Gastrocnemius medialis (tissue), 4 donors: Measurements from ENCODE around the gene GCKR. TPM values are rescaled to one million over a fixed set of nuclear protein-coding genes. Genes with fewer than 3 reads are reported as not detected.

Experiments used
- ATAC-seq, 2 donors: fragments of 150-250 bp; one replicate each; pipeline ENCODE4 v1.9.1; 2016
- DNase-seq, 2 donors: peaks; one replicate each; pipeline ENCODE4 v3.0.0-alpha.2; 2019
- H3K27ac ChIP-seq, 4 donors: fragments of 200-600 bp; sonication (generic); 1 replicate in 1 of 4; 2 replicates in 3 of 4; pipeline ENCODE4 v1.5.1; 2016 to 2018; ENCODE audit warnings: mild to moderate bottlenecking in 2 of 4, moderate library complexity in 1 of 4
- H3K27me3 ChIP-seq, 3 donors: fragments of 200-600 bp; sonication (generic) in 2 of 3; 1 replicate in 1 of 3; 2 replicates in 2 of 3; pipeline versions ENCODE4 v1.5.1 to v1.6.0; 2016 to 2019; ENCODE audit warnings: mild to moderate bottlenecking in 1 of 3, moderate library complexity in 1 of 3
- H3K36me3 ChIP-seq, 2 donors: fragments of 200-600 bp; sonication (generic) in 1 of 2; one replicate each; pipeline ENCODE4 v1.5.1; 2017 to 2018
- H3K4me1 ChIP-seq, 2 donors: fragments of 200-600 bp; sonication (generic) in 1 of 2; one replicate each; pipeline ENCODE4 v1.5.1; 2016 to 2017; ENCODE audit warnings: mild to moderate bottlenecking in 2 of 2
- H3K4me3 ChIP-seq, 4 donors: fragments of 200-600 bp; sonication (generic) in 3 of 4; 1 replicate in 1 of 4; 2 replicates in 3 of 4; pipeline ENCODE4 v1.5.1; 2016 to 2019; ENCODE audit warnings: mild to moderate bottlenecking in 2 of 4
- H3K9me3 ChIP-seq, 3 donors: fragments of 200-600 bp; sonication (generic) in 2 of 3; 1 replicate in 1 of 3; 2 replicates in 2 of 3; pipeline ENCODE4 v1.5.1; 2016 to 2019
- POLR2A ChIP-seq, 2 donors: fragments of 450-650 bp; IDR thresholded peaks; one replicate each; pipeline ENCODE4 v1.6.1; 2017; ENCODE audit warnings: antibody characterized with exemption in 2 of 2, mild to moderate bottlenecking in 2 of 2, moderate library complexity in 2 of 2
- in situ Hi-C, 4 donors: fragments of 200-750 bp; cut with MboI; loops; one replicate each; pipeline versions ENCODE4 v1.15.0 to v1.8.0; 2017; ENCODE audit warnings: low sequenced_read_pairs in 4 of 4
- intact Hi-C: fragments of 100-400 bp; cut with DNase I; formaldehyde crosslinking; loops from one replicate; pipeline ENCODE4 v1.15.1; 2023; ENCODE audit warnings: low total_unique reads
- total RNA-seq, 4 donors: library from RNA; depleted of rRNA; stranded (reverse); fragments of >200 nt; gene quantifications; one replicate each; pipeline versions ENCODE4 v1.1.0 to v1.2.3, GENCODE V29; 2016
- TF ChIP-seq, protein P1 (sequence below), 5 experiments: fragments of 450-650 bp in 3 of 5; fragments of 200-600 bp in 2 of 5; sonication (generic) in 2 of 5; IDR thresholded peaks in 4 of 5; conservative IDR thresholded peaks in 1 of 5; 1 replicate in 4 of 5; 2 replicates in 1 of 5; pipeline ENCODE4 v1.5.1; 2016 to 2019; ENCODE audit warnings: antibody characterized with exemption in 5 of 5, mild to moderate bottlenecking in 3 of 5, moderate library complexity in 3 of 5

GCKR gene
- total RNA-seq, 4 donors from 2014 or later = 0.40 TPM; not detected in 3

DNA sequence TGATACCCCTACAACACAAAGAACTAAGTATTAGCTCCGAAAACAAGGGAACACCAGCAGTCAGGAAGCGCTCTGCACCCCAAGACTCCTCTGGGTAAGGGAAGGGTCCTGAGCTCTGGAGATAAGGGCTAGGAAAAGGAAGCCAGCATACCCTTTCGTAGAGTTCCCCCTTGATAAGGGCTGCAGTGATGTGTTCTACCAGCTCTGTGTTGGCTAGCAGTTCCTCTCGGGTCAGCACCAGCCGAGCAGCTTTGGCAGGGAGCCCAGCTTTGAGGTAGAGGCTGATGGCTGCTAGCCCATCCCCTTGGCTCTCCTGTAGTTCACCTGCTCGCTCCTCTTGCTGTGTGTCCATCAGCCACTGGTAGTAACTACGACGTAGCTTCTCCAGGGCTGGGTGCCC lies 35.5 kb upstream of the GCKR start:
- H3K27me3 ChIP-seq = no peaks in the 10 kb centered on the region
- in situ Hi-C loops = loop anchor here in 1 of 4 donors (25.0 kb wide), 1 partner anchor 176 kb away; the partner anchor contains the start of genes CCDC121 and GPN1
- no peak for TF ChIP-seq POLR2A (IDR thresholded peaks at IDR 0.05)
- TF ChIP-seq, protein P1, sequence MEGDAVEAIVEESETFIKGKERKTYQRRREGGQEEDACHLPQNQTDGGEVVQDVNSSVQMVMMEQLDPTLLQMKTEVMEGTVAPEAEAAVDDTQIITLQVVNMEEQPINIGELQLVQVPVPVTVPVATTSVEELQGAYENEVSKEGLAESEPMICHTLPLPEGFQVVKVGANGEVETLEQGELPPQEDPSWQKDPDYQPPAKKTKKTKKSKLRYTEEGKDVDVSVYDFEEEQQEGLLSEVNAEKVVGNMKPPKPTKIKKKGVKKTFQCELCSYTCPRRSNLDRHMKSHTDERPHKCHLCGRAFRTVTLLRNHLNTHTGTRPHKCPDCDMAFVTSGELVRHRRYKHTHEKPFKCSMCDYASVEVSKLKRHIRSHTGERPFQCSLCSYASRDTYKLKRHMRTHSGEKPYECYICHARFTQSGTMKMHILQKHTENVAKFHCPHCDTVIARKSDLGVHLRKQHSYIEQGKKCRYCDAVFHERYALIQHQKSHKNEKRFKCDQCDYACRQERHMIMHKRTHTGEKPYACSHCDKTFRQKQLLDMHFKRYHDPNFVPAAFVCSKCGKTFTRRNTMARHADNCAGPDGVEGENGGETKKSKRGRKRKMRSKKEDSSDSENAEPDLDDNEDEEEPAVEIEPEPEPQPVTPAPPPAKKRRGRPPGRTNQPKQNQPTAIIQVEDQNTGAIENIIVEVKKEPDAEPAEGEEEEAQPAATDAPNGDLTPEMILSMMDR (IDR thresholded peaks at IDR 0.05 in 4 of 5, conservative IDR thresholded peaks at IDR 0.05 in 1 of 5) = no peak
- no peak overlapping the region for H3K4me3 ChIP-seq
- H3K36me3 ChIP-seq = peaks cover 0 to 43% of the 10 kb centered on the region in 2 donors
- H3K4me1 ChIP-seq = no peaks in the 10 kb centered on the region
- peak in 1 of 2 donors; percentile 40 for DNase-seq
- ATAC-seq = no peak
- no peak overlapping the region for H3K27ac ChIP-seq
- no peaks in the 10 kb centered on the region for H3K9me3 ChIP-seq
- intact Hi-C loops = loop anchor here (10.0 kb wide), 1 partner anchor 64 kb away; no protein-coding TSS in a partner anchor

DNA sequence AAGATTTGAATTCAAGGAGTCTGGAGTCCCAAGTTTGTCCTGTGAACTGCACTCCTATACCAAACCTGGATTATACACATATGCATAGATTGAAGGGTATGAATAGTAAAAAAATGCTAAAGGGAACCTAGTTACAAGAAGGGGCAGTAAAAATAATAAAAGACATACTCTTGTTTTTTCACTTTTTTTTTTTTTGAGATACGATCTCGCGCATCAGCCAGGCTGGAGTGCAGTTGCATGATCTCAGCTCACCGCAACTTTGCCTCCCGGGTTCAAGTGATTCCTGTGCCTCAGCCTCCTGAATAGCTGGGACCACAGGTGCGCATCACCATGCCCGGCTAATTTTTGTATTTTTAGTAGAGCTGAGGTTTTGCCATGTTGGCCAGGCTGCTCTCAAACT lies 32.2 kb upstream of the GCKR start:
- no peak for ATAC-seq
- in situ Hi-C loops (loop anchor here in 1 of 4 donors (25.0 kb wide), 1 partner anchor 173 kb away; the partner anchor contains the start of genes CCDC121 and GPN1), intact Hi-C loops (loop anchor here (10.0 kb wide), 1 partner anchor 60 kb away; no protein-coding TSS in a partner anchor)
- Histone ChIP-seq H3K9me3 (no peaks in the 10 kb centered on the region), H3K36me3 (peaks cover 0 to 14% of the 10 kb centered on the region in 2 donors), H3K27ac (no peak overlapping the region), H3K4me3 (no peak overlapping the region), H3K4me1 (no peaks in the 10 kb centered on the region), H3K27me3 (no peaks in the 10 kb centered on the region)
- DNase-seq = no peak
- no peak for TF ChIP-seq POLR2A (IDR thresholded peaks at IDR 0.05)
- TF ChIP-seq, protein P1 (IDR thresholded peaks at IDR 0.05 in 4 of 5, conservative IDR thresholded peaks at IDR 0.05 in 1 of 5) = no peak

DNA sequence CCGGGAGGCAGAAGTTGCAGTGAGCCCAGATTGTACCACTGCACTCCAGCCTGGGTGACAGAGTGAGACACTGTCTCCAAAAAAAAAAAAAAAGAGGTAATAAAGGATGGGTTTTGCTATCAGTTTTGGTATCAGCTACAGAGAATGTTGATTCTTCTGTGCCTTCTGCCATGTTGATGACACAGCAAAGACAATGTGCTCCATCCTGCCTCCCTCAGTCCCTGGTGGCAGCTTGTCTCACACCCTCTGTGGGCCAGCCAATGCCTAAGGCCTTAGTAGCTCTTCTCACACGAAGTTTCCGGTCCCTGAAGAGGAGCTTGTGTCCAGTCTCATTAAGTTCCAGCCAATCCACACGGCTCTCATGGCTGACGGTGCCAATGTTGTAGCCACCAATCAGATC lies 24.7 kb upstream of the GCKR start:
- in situ Hi-C loops = loop anchor here in 1 of 4 donors (25.0 kb wide), 1 partner anchor 165 kb away; the partner anchor contains the start of genes CCDC121 and GPN1

DNA sequence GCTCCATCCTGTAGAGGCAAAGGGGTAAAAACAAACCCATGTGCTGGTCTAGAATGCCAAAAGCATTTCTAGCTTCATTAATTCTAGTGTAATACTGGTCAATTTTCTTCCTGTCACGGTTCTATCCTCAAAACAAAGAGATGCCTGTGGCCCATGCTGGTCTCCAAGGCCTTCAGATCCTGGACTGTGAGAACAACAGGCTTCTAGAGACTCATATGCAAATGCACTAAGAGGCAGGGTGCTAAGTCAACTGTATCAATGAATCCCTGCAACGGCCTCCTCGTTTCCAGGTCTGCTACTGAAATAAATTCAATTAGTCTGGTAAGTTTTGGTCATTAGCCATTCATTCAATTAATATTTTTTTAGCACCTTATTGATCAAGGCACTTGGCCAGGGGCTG lies 11.1 kb upstream of the GCKR start:
- Histone ChIP-seq H3K27ac (no peak overlapping the region), H3K9me3 (no peaks in the 10 kb centered on the region), H3K27me3 (no peaks in the 10 kb centered on the region), H3K4me3 (no peak overlapping the region), H3K4me1 (peaks cover 13 to 19% of the 10 kb centered on the region in 2 donors), H3K36me3 (peaks cover 0 to 38% of the 10 kb centered on the region in 2 donors)
- ATAC-seq (no peak), DNase-seq (no peak)
- intact Hi-C loops = loop anchor here (5.0 to 10.0 kb wide), 4 partner anchors 97 to 271 kb away; partner anchors contain the start of genes ATRAID, CAD, CCDC121 and GPN1
- in situ Hi-C loops = no loop called here
- TF ChIP-seq POLR2A (IDR thresholded peaks at IDR 0.05) = no peak
- TF ChIP-seq, protein P1 (IDR thresholded peaks at IDR 0.05 in 4 of 5, conservative IDR thresholded peaks at IDR 0.05 in 1 of 5) = no peak

More for the DNA sequence above, 24.7 kb upstream of the GCKR start:
- TF ChIP-seq, protein P1 (IDR thresholded peaks at IDR 0.05 in 4 of 5, conservative IDR thresholded peaks at IDR 0.05 in 1 of 5) = no peak
- Histone ChIP-seq H3K9me3 (no peaks in the 10 kb centered on the region), H3K36me3 (peaks cover 4 to 58% of the 10 kb centered on the region in 2 donors), H3K27ac (no peak overlapping the region), H3K4me1 (no peaks in the 10 kb centered on the region), H3K4me3 (no peak overlapping the region), H3K27me3 (no peaks in the 10 kb centered on the region)
- intact Hi-C loops = no loop called here
- ATAC-seq = no peak
- no peak for DNase-seq
